H54 (cell line): ENCODE results near the gene RPAP3.
"Not testable (repeated sequence)": the region's sequence is repeated elsewhere in the genome, so short reads cannot be mapped to it uniquely, and the experiment has no call there.

Source experiments
- DNase-seq: peaks from one replicate; pipeline ENCODE4 v3.0.0; 2011; ENCODE audit warnings: low spot score, mixed read lengths; ENCODE audit not compliant: insufficient read length
- FAIRE-seq: peaks from 3 replicates; lab custom pipeline; 2011; peaks lifted over from hg19 to GRCh38; lab: Jason Lieb, UNC
- POLR2A ChIP-seq: IDR thresholded peaks from 2 replicates; pipeline ENCODE4 v1.6.1; 2011; ENCODE audit warnings: low read depth, mild to moderate bottlenecking, low read length

The RPAP3 gene

DNA sequence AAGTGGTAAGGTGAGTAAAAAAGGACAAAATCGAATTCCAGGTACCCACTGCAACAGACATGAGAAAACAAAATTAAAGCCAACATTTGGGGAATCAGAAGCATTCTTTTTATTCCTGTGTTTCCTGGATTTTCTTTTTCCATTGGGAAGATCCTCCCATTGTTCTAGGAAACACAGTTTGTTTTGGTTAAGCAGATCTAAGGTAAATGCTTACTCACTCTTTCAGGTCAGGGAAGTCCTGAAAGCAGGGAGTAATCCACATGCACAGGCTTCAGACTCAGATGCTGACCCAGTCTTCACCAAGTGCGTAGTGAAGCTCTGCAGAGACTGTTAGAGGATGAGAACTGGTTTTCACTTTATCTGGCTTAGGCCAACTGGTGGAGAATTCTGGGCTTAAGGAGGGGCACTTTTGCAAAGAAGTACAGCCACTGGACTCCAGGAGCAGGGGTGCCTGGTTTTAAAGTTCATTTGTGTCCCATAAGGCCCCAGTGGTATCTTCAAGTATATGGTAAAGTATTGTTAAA lies 57.7 kb downstream of the RPAP3 start:
- TF ChIP-seq POLR2A = no peak
- peak; percentile 6 for FAIRE-seq

GRCh38 chr12:47642310-47642709 lies 63.5 kb downstream of the RPAP3 start:
- not testable (repeated sequence) for FAIRE-seq

More for the DNA sequence above, 57.7 kb downstream of the RPAP3 start:
- DNase-seq = no peak

GRCh38 chr12:47636908-47637780 lies 68.7 kb downstream of the RPAP3 start:
- FAIRE-seq (no peak), DNase-seq (no peak)
- TF ChIP-seq POLR2A = no peak

More at GRCh38 chr12:47642310-47642709, 63.5 kb downstream of the RPAP3 start:
- not testable (repeated sequence) for DNase-seq

DNA sequence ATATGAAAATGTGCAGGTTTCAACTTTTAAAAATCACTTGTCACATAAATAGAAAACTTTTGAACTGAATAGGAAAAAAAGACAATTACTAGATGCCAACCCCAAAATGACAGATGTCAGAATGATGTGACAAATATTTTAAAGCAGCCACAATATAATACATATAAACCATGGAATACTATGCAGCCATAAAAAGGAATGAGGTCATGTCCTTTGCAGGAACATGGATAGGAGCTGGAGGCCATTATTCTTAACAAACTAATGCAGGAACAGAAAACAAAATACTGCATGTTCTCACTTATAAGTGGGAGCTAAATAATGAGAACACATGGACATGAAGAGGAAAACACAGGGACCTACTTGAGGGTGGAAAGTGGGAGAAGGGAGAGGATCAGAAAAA lies 70.1 kb downstream of the RPAP3 start:
- FAIRE-seq, DNase-seq: not testable (repeated sequence)

- FAIRE-seq = peak; percentile 45
- no peak for TF ChIP-seq POLR2A
- no peak for DNase-seq
Observed at GRCh38 chr12:47634127-47634526, 71.7 kb downstream of the RPAP3 start.

DNA sequence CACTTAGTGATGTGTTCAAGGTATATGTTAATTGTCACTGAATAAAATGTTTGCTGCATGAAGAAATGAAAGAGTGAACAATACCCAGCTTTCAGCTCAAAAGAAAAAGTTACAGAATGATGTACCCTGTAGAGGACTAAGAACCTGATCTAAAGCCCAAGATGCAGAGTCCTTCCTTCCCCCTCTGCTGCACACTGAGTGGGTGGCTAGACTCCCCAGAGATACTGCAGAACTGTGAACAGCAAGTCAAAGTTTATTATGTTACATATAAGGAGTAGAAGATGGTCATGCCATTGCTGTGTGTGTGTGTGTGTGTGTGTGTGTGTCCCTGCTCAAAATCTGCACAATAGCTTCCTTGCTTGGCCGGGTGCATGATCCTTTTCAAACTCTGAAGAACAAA lies 83.9 kb downstream of the RPAP3 start:
- TF ChIP-seq POLR2A = no peak
- no peak for DNase-seq
- FAIRE-seq = no peak

DNA sequence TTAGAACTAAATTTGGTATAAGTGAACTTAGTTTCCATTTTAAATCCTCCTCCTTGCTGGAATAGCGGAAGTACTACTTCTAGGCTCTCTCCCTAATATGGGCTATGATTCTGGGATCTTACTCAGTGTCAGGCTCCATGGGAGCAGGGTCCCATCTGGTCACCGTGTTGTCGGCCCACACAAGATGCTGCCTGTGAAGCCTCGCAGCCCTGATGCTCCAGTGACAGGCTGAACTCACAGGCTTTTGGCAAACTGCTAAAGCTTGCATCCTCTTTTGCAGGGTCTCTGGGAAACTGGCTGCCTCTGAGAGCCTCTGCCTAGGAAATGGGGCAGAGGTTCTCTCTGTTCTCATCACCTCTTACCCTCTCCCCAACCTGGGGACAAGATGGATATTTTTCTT lies 88.4 kb downstream of the RPAP3 start:
- FAIRE-seq = no peak
- DNase-seq = no peak
- no peak for TF ChIP-seq POLR2A

GRCh38 chr12:47616440-47616839 lies 89.4 kb downstream of the RPAP3 start:
- no peak for DNase-seq
- no peak for FAIRE-seq
- no peak for TF ChIP-seq POLR2A

GRCh38 chr12:47615711-47616110 lies 90.1 kb downstream of the RPAP3 start:
- DNase-seq (no peak), FAIRE-seq (no peak)
- no peak for TF ChIP-seq POLR2A

DNA sequence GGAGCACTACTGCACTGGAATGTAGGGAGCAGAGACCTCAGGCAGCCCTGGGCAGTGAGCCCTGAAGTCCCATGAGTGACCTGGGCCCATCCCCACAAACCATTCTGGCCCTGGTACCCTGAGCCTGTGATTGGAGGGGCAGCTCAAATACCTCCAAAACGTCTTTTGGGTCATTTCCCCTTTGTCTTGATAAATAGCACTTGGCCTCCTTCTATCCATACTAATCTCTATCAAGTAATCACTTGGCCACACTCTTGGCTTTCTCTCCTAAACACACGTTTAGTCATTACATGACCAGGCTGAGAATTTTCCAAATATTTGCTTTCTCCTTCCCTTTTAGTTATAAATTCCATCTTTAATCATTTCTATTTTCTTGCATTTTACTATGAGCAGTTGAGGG lies 91.3 kb downstream of the RPAP3 start:
- no peak for FAIRE-seq
- no peak for DNase-seq
- TF ChIP-seq POLR2A = no peak

DNA sequence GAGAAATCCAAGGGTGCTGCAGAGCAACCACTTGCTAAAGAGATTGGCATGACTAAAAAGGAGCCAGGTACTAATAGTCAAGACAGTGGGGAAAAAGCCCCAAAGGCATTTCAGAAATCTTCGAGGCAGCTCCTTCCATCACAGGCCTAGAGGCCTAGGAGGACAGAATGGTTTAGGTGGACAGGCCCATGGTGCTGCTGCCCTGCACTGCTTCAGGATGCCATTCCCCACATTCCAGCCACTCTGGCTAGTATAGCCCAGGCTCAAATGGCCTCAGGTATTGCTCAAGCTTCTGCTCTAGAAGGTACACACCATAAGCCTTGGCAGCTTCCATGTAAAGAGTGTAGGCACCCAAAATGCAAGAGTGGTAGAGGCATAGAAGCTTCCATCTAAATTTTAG lies 92.9 kb downstream of the RPAP3 start:
- FAIRE-seq (no peak), DNase-seq (no peak)
- no peak for TF ChIP-seq POLR2A

- FAIRE-seq = no peak
- TF ChIP-seq POLR2A = no peak
- DNase-seq = no peak
Observed at GRCh38 chr12:47611906-47612305, 93.9 kb downstream of the RPAP3 start.
